Brain microvascular endothelial cell (primary cell): ENCODE measurements around the gene CLUH.

Experiments used
- DNase-seq: peaks from one replicate; pipeline ENCODE4 v3.0.0-alpha.2; 2020
- H3K27ac ChIP-seq: fragments of 250-450 bp; sonication (Bioruptor Pico); 2 replicates; pipeline ENCODE4 v1.5.1; 2020; ENCODE audit warnings: mild to moderate bottlenecking, moderate library complexity
- H3K27me3 ChIP-seq: fragments of 250-450 bp; sonication (Bioruptor Pico); replicated peaks from 2 replicates; pipeline ENCODE4 v1.5.1; 2020; ENCODE audit warnings: mild to moderate bottlenecking
- H3K36me3 ChIP-seq: fragments of 250-450 bp; sonication (Bioruptor Pico); replicated peaks from 2 replicates; pipeline ENCODE4 v1.5.1; 2020; ENCODE audit warnings: mild to moderate bottlenecking
- H3K4me3 ChIP-seq: 2 replicates; pipeline ENCODE4 v1.5.1; 2011; ENCODE audit warnings: low read depth, mild to moderate bottlenecking, control low read depth, low read length, moderate library complexity
- CTCF ChIP-seq: IDR thresholded peaks from 2 replicates; pipeline ENCODE4 v1.5.1; 2011; ENCODE audit warnings: low read depth, mild to moderate bottlenecking, moderate library complexity, low read length, control low read depth, inconsistent platforms; ENCODE audit errors: missing control alignments
- in situ Hi-C: cut with HindIII; loops from 2 replicates; pipeline ENCODE4 v1.10.0; 2017; ENCODE audit warnings: low sequenced_read_pairs, low pct_ligation_motif_present

The CLUH gene

GRCh38 chr17:2710071-2710802, 1.3 kb downstream of the CLUH start:
- DNase-seq = no peak
- Histone ChIP-seq H3K27me3 (no peaks in the 10 kb centered on the region), H3K36me3 (no peaks in the 10 kb centered on the region), H3K27ac (no peak overlapping the region), H3K4me3 (peak overlapping the region; percentile 68)
- no peak for TF ChIP-seq CTCF
- in situ Hi-C loops = no loop called here

GRCh38 chr17:2709183-2709661, 2.3 kb downstream of the CLUH start:
- H3K4me3 ChIP-seq = no peak overlapping the region
- no peak for DNase-seq
- no peaks in the 10 kb centered on the region for H3K27me3 ChIP-seq
- in situ Hi-C loops = no loop called here
- H3K36me3 ChIP-seq = no peaks in the 10 kb centered on the region
- TF ChIP-seq CTCF = no peak
- no peak overlapping the region for H3K27ac ChIP-seq

GRCh38 chr17:2708585-2709182, 2.9 kb downstream of the CLUH start:
- no peak for TF ChIP-seq CTCF
- in situ Hi-C loops = no loop called here
- DNase-seq = no peak
- H3K4me3 ChIP-seq = no peak overlapping the region
- no peaks in the 10 kb centered on the region for H3K27me3 ChIP-seq
- H3K36me3 ChIP-seq = peaks cover 2% of the 10 kb centered on the region
- H3K27ac ChIP-seq = no peak overlapping the region

GRCh38 chr17:2707721-2708584, 3.6 kb downstream of the CLUH start:
- peaks cover 6% of the 10 kb centered on the region for H3K36me3 ChIP-seq
- no peak overlapping the region for H3K4me3 ChIP-seq
- H3K27ac ChIP-seq = no peak overlapping the region
- no peak for DNase-seq
- TF ChIP-seq CTCF = peak; percentile 65
- in situ Hi-C loops = no loop called here
- H3K27me3 ChIP-seq = no peaks in the 10 kb centered on the region

GRCh38 chr17:2706911-2707510, 4.6 kb downstream of the CLUH start:
- H3K27ac ChIP-seq = no peak overlapping the region
- H3K27me3 ChIP-seq = no peaks in the 10 kb centered on the region
- DNase-seq = no peak
- in situ Hi-C loops = no loop called here
- H3K4me3 ChIP-seq = no peak overlapping the region
- peaks cover 10% of the 10 kb centered on the region for H3K36me3 ChIP-seq
- no peak for TF ChIP-seq CTCF
